H9 (cell line): ENCODE measurements around the gene KANK2. TPM values are rescaled to one million over a fixed set of nuclear protein-coding genes. Genes with fewer than 3 reads are reported as not detected.

ENCODE experiments used
- DNase-seq: peaks from one replicate; pipeline ENCODE4 v3.0.0-alpha.2; 2017
- H2AFZ ChIP-seq: one replicate; pipeline ENCODE4 v1.6.1; 2013; ENCODE audit warnings: mild to moderate bottlenecking, low read length, control low read depth, moderate library complexity
- H2AK5ac ChIP-seq: 2 replicates; pipeline ENCODE4 v1.6.1; 2013; ENCODE audit warnings: low read length, control low read depth, mixed read lengths; ENCODE audit not compliant: insufficient read length
- H2BK120ac ChIP-seq: one replicate; pipeline ENCODE4 v1.6.1; 2013; ENCODE audit warnings: low read depth, mild to moderate bottlenecking, low read length, control low read depth, inconsistent platforms; ENCODE audit not compliant: poor library complexity, severe bottlenecking
- H2BK12ac ChIP-seq: 2 replicates; pipeline ENCODE4 v1.6.1; 2013; ENCODE audit warnings: low read length, control low read depth, mixed read lengths, low read depth; ENCODE audit not compliant: insufficient read length
- H2BK15ac ChIP-seq: 2 replicates; pipeline ENCODE4 v1.6.1; 2013; ENCODE audit warnings: low read depth, low read length, control low read depth
- H2BK20ac ChIP-seq: one replicate; pipeline ENCODE4 v1.6.1; 2013; ENCODE audit warnings: low read depth, mild to moderate bottlenecking, low read length, control low read depth, inconsistent platforms; ENCODE audit not compliant: poor library complexity, severe bottlenecking
- H2BK5ac ChIP-seq: 2 replicates; pipeline ENCODE4 v1.6.1; 2013; ENCODE audit warnings: low read length, control low read depth, mixed read lengths; ENCODE audit not compliant: insufficient read length
- H3K14ac ChIP-seq: 2 replicates; pipeline ENCODE4 v1.6.1; 2013; ENCODE audit warnings: low read length, control low read depth; ENCODE audit not compliant: insufficient read depth
- H3K18ac ChIP-seq: 2 replicates; pipeline ENCODE4 v1.6.1; 2013; ENCODE audit warnings: low read depth, mild to moderate bottlenecking, mixed read lengths, low read length, control low read depth; ENCODE audit not compliant: insufficient read length
- H3K23ac ChIP-seq: 2 replicates; pipeline ENCODE4 v1.6.1; 2013; ENCODE audit warnings: low read length, control low read depth, mixed read lengths, low read depth; ENCODE audit not compliant: insufficient read length
- H3K23me2 ChIP-seq: 2 replicates; pipeline ENCODE4 v1.6.1; 2013; ENCODE audit warnings: low read depth, mild to moderate bottlenecking, mixed read lengths, low read length, control low read depth; ENCODE audit not compliant: insufficient read length, poor library complexity, severe bottlenecking
- H3K27ac ChIP-seq: 2 replicates; pipeline ENCODE4 v1.5.1; 2013; ENCODE audit warnings: low read length, control low read depth, mixed read lengths, low read depth; ENCODE audit not compliant: insufficient read length
- H3K27me3 ChIP-seq: 2 replicates; pipeline ENCODE4 v1.6.1; 2013; ENCODE audit warnings: low read length, control low read depth, inconsistent platforms; ENCODE audit not compliant: insufficient read depth
- H3K4ac ChIP-seq: 2 replicates; pipeline ENCODE4 v1.6.1; 2013; ENCODE audit warnings: low read depth, mild to moderate bottlenecking, control low read depth, inconsistent platforms, low read length, moderate library complexity
- H3K4me1 ChIP-seq: 2 replicates; pipeline ENCODE4 v1.6.1; 2013; ENCODE audit warnings: low read length, control low read depth, inconsistent platforms; ENCODE audit not compliant: insufficient read depth
- H3K4me2 ChIP-seq: 2 replicates; pipeline ENCODE4 v1.6.1; 2013; ENCODE audit warnings: low read length, control low read depth, mixed read lengths; ENCODE audit not compliant: insufficient read length, insufficient read depth
- H3K56ac ChIP-seq: 2 replicates; pipeline ENCODE4 v1.6.1; 2013; ENCODE audit warnings: low read depth, mild to moderate bottlenecking, mixed read lengths, low read length, control low read depth; ENCODE audit not compliant: insufficient read length
- H3K79me1 ChIP-seq: 2 replicates; pipeline ENCODE4 v1.6.1; 2013; ENCODE audit warnings: low read depth, mild to moderate bottlenecking, moderate library complexity, low read length, control low read depth, inconsistent platforms; ENCODE audit not compliant: insufficient read depth, poor library complexity, severe bottlenecking
- H3K79me2 ChIP-seq: 2 replicates; pipeline ENCODE4 v1.6.1; 2013; ENCODE audit warnings: low read length, control low read depth, inconsistent platforms; ENCODE audit not compliant: insufficient read depth
- H3K9ac ChIP-seq: 2 replicates; pipeline ENCODE4 v1.6.1; 2013; ENCODE audit warnings: low read length, control low read depth, mixed read lengths; ENCODE audit not compliant: insufficient read length; ENCODE audit errors: extremely low read depth
- H3K9me3 ChIP-seq: one replicate; pipeline ENCODE4 v1.6.1; 2013; ENCODE audit warnings: low read depth, low read length, inconsistent platforms; ENCODE audit not compliant: control insufficient read depth
- H3T11ph ChIP-seq: one replicate; pipeline ENCODE4 v1.6.1; 2013; ENCODE audit warnings: mild to moderate bottlenecking, low read length, control low read depth, inconsistent platforms
- H4K20me1 ChIP-seq: one replicate; pipeline ENCODE4 v1.6.1; 2013; ENCODE audit not compliant: control insufficient read depth, insufficient read length, insufficient read depth
- H4K5ac ChIP-seq: 2 replicates; pipeline ENCODE4 v1.6.1; 2013; ENCODE audit warnings: low read depth, mild to moderate bottlenecking, mixed read lengths, low read length, control low read depth; ENCODE audit not compliant: insufficient read length
- H4K8ac ChIP-seq: replicated peaks from 2 replicates; pipeline ENCODE4 v1.6.1; 2013; ENCODE audit warnings: low read length, control low read depth, mixed read lengths, low read depth; ENCODE audit not compliant: insufficient read length
- H4K91ac ChIP-seq: 2 replicates; pipeline ENCODE4 v1.6.1; 2013; ENCODE audit warnings: low read depth, mild to moderate bottlenecking, moderate library complexity, mixed read lengths, low read length, control low read depth; ENCODE audit not compliant: insufficient read length
- H3K27ac Mint-ChIP-seq, 3 experiments: 2 replicates in 2 of 3; 3 replicates in 1 of 3; pipeline ENCODE4 v1.8.0; 2020 to 2021; ENCODE audit warnings: mixed read lengths in 3 of 3, mild to moderate bottlenecking in 1 of 3, moderate library complexity in 1 of 3
- H3K27me3 Mint-ChIP-seq: 2 replicates; pipeline ENCODE4 v1.8.0; 2021; ENCODE audit warnings: low read depth, mild to moderate bottlenecking, moderate library complexity, mixed read lengths
- H3K36me3 Mint-ChIP-seq, 3 experiments: 2 replicates in 2 of 3; 3 replicates in 1 of 3; pipeline ENCODE4 v1.8.0; 2020 to 2021; ENCODE audit warnings: low read depth in 3 of 3, mixed read lengths in 3 of 3; ENCODE audit not compliant: insufficient read depth in 1 of 3
- H3K4me1 Mint-ChIP-seq, 2 experiments: 2 replicates each; pipeline ENCODE4 v1.8.0; 2020; ENCODE audit warnings: mixed read lengths in 2 of 2
- H3K4me3 Mint-ChIP-seq, 2 experiments: 2 replicates in 1 of 2; 3 replicates in 1 of 2; pipeline ENCODE4 v1.8.0; 2020 to 2021; ENCODE audit warnings: mild to moderate bottlenecking in 2 of 2, mixed read lengths in 2 of 2, moderate library complexity in 1 of 2
- H3K9me3 Mint-ChIP-seq, 2 experiments: 2 replicates in 1 of 2; 3 replicates in 1 of 2; pipeline ENCODE4 v1.8.0; 2020; ENCODE audit warnings: mild to moderate bottlenecking in 2 of 2, mixed read lengths in 2 of 2, moderate library complexity in 1 of 2
- WGBS: extraction: QIAGEN DNeasy Blood & Tissue Kit; methylation state at CpG from one replicate; pipeline ENCODE4 v1.1.7; 2013; ENCODE audit warnings: missing lambda C conversion rate, low lambda C conversion rate, mixed read lengths; ENCODE audit not compliant: insufficient read length; ENCODE audit errors: extremely low coverage; 5-methylcytosine and 5-hydroxymethylcytosine counted together
- total RNA-seq: library from RNA; stranded (reverse); gene quantifications from 2 replicates; pipeline ENCODE4 v1.2.1, GENCODE V29; 2021
- TF ChIP-seq, protein P1 (sequence below): fragments of 200-600 bp; sonication (generic); conservative IDR thresholded peaks from 3 replicates; pipeline ENCODE4 v1.8.0; 2021; ENCODE audit warnings: antibody characterized with exemption, mild to moderate bottlenecking

KANK2 gene
- total RNA-seq, 1 experiment from 2014 or later: 42.0 TPM

DNA sequence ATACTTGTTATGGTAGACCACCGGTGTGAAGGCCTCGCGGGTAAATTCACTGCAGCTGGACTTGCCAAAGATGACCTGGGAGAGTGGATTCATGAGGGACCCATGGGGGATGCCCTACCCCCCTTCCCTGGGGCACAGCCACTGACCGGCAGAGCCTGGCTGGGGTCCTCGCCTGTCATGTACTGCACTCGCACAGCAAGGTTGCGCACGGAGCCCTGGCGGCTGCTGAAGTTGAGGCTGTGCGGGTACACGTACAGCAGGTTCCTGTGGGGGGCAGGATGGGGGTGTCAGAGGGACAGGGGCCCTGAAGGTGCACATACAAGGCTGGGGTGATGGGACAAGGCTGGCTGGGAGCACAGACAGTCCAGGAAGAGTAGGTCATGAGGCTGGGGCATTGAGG, 40.7 kb upstream of the KANK2 start:
- Histone ChIP-seq H2BK15ac (no peak overlapping the region), H2BK120ac (no peak overlapping the region), H2BK12ac (no peak overlapping the region), H2AFZ (no peak overlapping the region), H2BK20ac (no peak overlapping the region), H3K79me1 (no peaks in the 10 kb centered on the region), H3K4me2 (no peak overlapping the region), H3K23me2 (no peaks in the 10 kb centered on the region), H3K23ac (no peak overlapping the region), H4K8ac (no peak overlapping the region), H3K4ac (no peak overlapping the region), H3K14ac (no peak overlapping the region), H3K18ac (no peak overlapping the region), H3K56ac (no peak overlapping the region), H3K79me2 (no peaks in the 10 kb centered on the region), H3K9me3 (no peaks in the 10 kb centered on the region), H3K27me3 (no peaks in the 10 kb centered on the region), H4K91ac (no peak overlapping the region), H3K4me1 (no peaks in the 10 kb centered on the region), H4K5ac (no peak overlapping the region), H2AK5ac (no peak overlapping the region), H3T11ph (no peak overlapping the region), H3K27ac (no peak overlapping the region), H3K9ac (no peak overlapping the region), H4K20me1 (no peaks in the 10 kb centered on the region), H2BK5ac (no peak overlapping the region)
- Mint-ChIP-seq H3K4me1 (peaks cover 5 to 8% of the 10 kb centered on the region in 2 experiments), H3K27me3 (no peaks in the 10 kb centered on the region), H3K27ac (peak overlapping the region in 2 of 3 experiments; percentile 34 to 67; a peak in 2 of 7 replicates), H3K9me3 (no peaks in the 10 kb centered on the region), H3K36me3 (peaks cover 9 to 52% (median 44%) of the 10 kb centered on the region in 3 experiments), H3K4me3 (no peak overlapping the region)
- TF ChIP-seq, protein P1, sequence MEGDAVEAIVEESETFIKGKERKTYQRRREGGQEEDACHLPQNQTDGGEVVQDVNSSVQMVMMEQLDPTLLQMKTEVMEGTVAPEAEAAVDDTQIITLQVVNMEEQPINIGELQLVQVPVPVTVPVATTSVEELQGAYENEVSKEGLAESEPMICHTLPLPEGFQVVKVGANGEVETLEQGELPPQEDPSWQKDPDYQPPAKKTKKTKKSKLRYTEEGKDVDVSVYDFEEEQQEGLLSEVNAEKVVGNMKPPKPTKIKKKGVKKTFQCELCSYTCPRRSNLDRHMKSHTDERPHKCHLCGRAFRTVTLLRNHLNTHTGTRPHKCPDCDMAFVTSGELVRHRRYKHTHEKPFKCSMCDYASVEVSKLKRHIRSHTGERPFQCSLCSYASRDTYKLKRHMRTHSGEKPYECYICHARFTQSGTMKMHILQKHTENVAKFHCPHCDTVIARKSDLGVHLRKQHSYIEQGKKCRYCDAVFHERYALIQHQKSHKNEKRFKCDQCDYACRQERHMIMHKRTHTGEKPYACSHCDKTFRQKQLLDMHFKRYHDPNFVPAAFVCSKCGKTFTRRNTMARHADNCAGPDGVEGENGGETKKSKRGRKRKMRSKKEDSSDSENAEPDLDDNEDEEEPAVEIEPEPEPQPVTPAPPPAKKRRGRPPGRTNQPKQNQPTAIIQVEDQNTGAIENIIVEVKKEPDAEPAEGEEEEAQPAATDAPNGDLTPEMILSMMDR: no peak
- no peak for DNase-seq
- no CpG with 5 or more reads among the region's 11 CpGs for WGBS
